Ishikawa (cell line): ENCODE measurements around the gene PCCA.

ENCODE experiments used
- CEBPB ChIP-seq: IDR thresholded peaks from 2 replicates; pipeline ENCODE4 v1.6.1; 2012
- CREB1 ChIP-seq: IDR thresholded peaks from 2 replicates; pipeline ENCODE4 v1.6.1; 2012; ENCODE audit warnings: low read depth
- EGR1 ChIP-seq: IDR thresholded peaks from 2 replicates; pipeline ENCODE4 v1.6.1; 2012
- EP300 ChIP-seq: IDR thresholded peaks from 2 replicates; pipeline ENCODE4 v1.6.1; 2012; ENCODE audit warnings: borderline replicate concordance
- FOXM1 ChIP-seq: IDR thresholded peaks from 2 replicates; pipeline ENCODE4 v1.6.1; 2012; ENCODE audit warnings: low read depth, borderline replicate concordance
- MAX ChIP-seq: IDR thresholded peaks from 2 replicates; pipeline ENCODE4 v1.6.1; 2012
- NFIC ChIP-seq: IDR thresholded peaks from 2 replicates; pipeline ENCODE4 v1.6.1; 2012
- RAD21 ChIP-seq: IDR thresholded peaks from 2 replicates; pipeline ENCODE4 v1.6.1; 2012; ENCODE audit warnings: low read depth
- TAF1 ChIP-seq: IDR thresholded peaks from 2 replicates; pipeline ENCODE4 v1.6.1; 2012; ENCODE audit warnings: low read depth, mild to moderate bottlenecking
- TCF12 ChIP-seq: IDR thresholded peaks from 2 replicates; pipeline ENCODE4 v1.6.1; 2012; ENCODE audit warnings: low read depth
- TEAD4 ChIP-seq: IDR thresholded peaks from 2 replicates; pipeline ENCODE4 v1.6.1; 2012
- USF1 ChIP-seq: IDR thresholded peaks from 2 replicates; pipeline ENCODE4 v1.6.1; 2012
- YY1 ChIP-seq: IDR thresholded peaks from 2 replicates; pipeline ENCODE4 v1.6.1; 2012; ENCODE audit warnings: low read depth
- ZBTB7A ChIP-seq: IDR thresholded peaks from 2 replicates; pipeline ENCODE4 v1.6.1; 2012; ENCODE audit warnings: low read depth
- TF ChIP-seq, protein P1 (sequence below): IDR thresholded peaks from 2 replicates; pipeline ENCODE4 v1.6.1; 2012; ENCODE audit warnings: low read depth, mild to moderate bottlenecking

PCCA gene

GRCh38 chr13:100197591-100198365 is 108.9 kb downstream of the PCCA start:
- TF ChIP-seq EP300 (no peak), TEAD4 (no peak), FOXM1 (no peak), NFIC (no peak), RAD21 (no peak), CEBPB (no peak), TAF1 (no peak)

- TF ChIP-seq TCF12 (no peak), CEBPB (no peak), ZBTB7A (no peak), YY1 (no peak), USF1 (no peak), CREB1 (no peak), EP300 (no peak), TEAD4 (no peak), MAX (no peak), RAD21 (no peak), EGR1 (no peak), NFIC (no peak), FOXM1 (no peak), TAF1 (no peak)
- TF ChIP-seq, protein P1, sequence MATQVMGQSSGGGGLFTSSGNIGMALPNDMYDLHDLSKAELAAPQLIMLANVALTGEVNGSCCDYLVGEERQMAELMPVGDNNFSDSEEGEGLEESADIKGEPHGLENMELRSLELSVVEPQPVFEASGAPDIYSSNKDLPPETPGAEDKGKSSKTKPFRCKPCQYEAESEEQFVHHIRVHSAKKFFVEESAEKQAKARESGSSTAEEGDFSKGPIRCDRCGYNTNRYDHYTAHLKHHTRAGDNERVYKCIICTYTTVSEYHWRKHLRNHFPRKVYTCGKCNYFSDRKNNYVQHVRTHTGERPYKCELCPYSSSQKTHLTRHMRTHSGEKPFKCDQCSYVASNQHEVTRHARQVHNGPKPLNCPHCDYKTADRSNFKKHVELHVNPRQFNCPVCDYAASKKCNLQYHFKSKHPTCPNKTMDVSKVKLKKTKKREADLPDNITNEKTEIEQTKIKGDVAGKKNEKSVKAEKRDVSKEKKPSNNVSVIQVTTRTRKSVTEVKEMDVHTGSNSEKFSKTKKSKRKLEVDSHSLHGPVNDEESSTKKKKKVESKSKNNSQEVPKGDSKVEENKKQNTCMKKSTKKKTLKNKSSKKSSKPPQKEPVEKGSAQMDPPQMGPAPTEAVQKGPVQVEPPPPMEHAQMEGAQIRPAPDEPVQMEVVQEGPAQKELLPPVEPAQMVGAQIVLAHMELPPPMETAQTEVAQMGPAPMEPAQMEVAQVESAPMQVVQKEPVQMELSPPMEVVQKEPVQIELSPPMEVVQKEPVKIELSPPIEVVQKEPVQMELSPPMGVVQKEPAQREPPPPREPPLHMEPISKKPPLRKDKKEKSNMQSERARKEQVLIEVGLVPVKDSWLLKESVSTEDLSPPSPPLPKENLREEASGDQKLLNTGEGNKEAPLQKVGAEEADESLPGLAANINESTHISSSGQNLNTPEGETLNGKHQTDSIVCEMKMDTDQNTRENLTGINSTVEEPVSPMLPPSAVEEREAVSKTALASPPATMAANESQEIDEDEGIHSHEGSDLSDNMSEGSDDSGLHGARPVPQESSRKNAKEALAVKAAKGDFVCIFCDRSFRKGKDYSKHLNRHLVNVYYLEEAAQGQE: no peak
Measured at GRCh38 chr13:100203696-100204367, 114.9 kb downstream of the PCCA start.

- TF ChIP-seq, protein P1: no peak
- no peak for TF ChIP-seq CEBPB
- TF ChIP-seq ZBTB7A: no peak
- no peak for TF ChIP-seq NFIC
- TF ChIP-seq TAF1: no peak
- TF ChIP-seq FOXM1: no peak
- TF ChIP-seq YY1: no peak
- no peak for TF ChIP-seq MAX
- TF ChIP-seq EGR1: no peak
- no peak for TF ChIP-seq TEAD4
- TF ChIP-seq EP300: no peak
- no peak for TF ChIP-seq USF1
- TF ChIP-seq TCF12: no peak
- no peak for TF ChIP-seq CREB1
- no peak for TF ChIP-seq RAD21
Measured at GRCh38 chr13:100208002-100208401, 119.1 kb downstream of the PCCA start.

GRCh38 chr13:100208626-100209025 is 119.7 kb downstream of the PCCA start:
- TF ChIP-seq NFIC: no peak
- TF ChIP-seq MAX: no peak
- no peak for TF ChIP-seq FOXM1
- no peak for TF ChIP-seq ZBTB7A
- TF ChIP-seq TEAD4: no peak
- TF ChIP-seq, protein P1: no peak
- no peak for TF ChIP-seq EP300
- no peak for TF ChIP-seq EGR1
- TF ChIP-seq CREB1: no peak
- no peak for TF ChIP-seq YY1
- TF ChIP-seq USF1: no peak
- no peak for TF ChIP-seq CEBPB
- no peak for TF ChIP-seq RAD21
- TF ChIP-seq TCF12: no peak
- TF ChIP-seq TAF1: no peak
